ENCODE results near the gene PHLDA1. TPM values are rescaled to one million over a fixed set of nuclear protein-coding genes. Genes with fewer than 3 reads are reported as not detected.

The PHLDA1 gene
- 3.5 TPM for polyA plus RNA-seq (2013, experiment 1 of 4)
- 2.6 TPM for polyA plus RNA-seq (2013, experiment 2 of 4)
- 3.0 TPM for polyA plus RNA-seq (2013, experiment 3 of 4)
- 3.3 TPM for polyA plus RNA-seq (2013, experiment 4 of 4)

GRCh38 chr12:76031414-76032042 lies at the start of gene PHLDA1:
Gene PHLDA1, minus strand, starts transcription at chr12:76031776.
- WGBS, 2 experiments: 0% methylated on average over 67 of the region's 67 CpGs
- H3K4me3 ChIP-seq (ENCODE audit: insufficient read depth, low read depth, low read length): peak within 1 kb of the TSS; percentile 64
- peak within 1 kb of the TSS; percentile 22 for H3K27ac ChIP-seq (ENCODE audit: insufficient read depth, low read depth, low read length, poor library complexity, severe bottlenecking)
- no peaks in the 10 kb centered on the region for H3K4me1 ChIP-seq (ENCODE audit: control insufficient read depth, insufficient read depth, low read length)
- no peaks in the 10 kb centered on the region for H3K9me3 ChIP-seq (ENCODE audit: control insufficient read depth, low read length)
- no peaks in the 10 kb centered on the region for H3K36me3 ChIP-seq (ENCODE audit: control insufficient read depth, insufficient read depth, low read length)
- H3K27me3 ChIP-seq (ENCODE audit: control insufficient read depth, insufficient read depth, low read length, poor library complexity, severe bottlenecking): peaks cover 34% of the 10 kb centered on the region

GRCh38 chr12:76080729-76081415 lies 49.3 kb upstream of the PHLDA1 start:
- H3K9me3 ChIP-seq (ENCODE audit: control insufficient read depth, low read length): no peaks in the 10 kb centered on the region
- H3K36me3 ChIP-seq (ENCODE audit: control insufficient read depth, insufficient read depth, low read length): no peaks in the 10 kb centered on the region
- 82 to 87% methylated on average over 5 to 6 of the region's 6 CpGs for WGBS, 2 experiments
- no peak overlapping the region for H3K27ac ChIP-seq (ENCODE audit: insufficient read depth, low read depth, low read length, poor library complexity, severe bottlenecking)
- H3K4me1 ChIP-seq (ENCODE audit: control insufficient read depth, insufficient read depth, low read length): peaks cover 14% of the 10 kb centered on the region
- no peak overlapping the region for H3K4me3 ChIP-seq (ENCODE audit: insufficient read depth, low read depth, low read length)
- no peaks in the 10 kb centered on the region for H3K27me3 ChIP-seq (ENCODE audit: control insufficient read depth, insufficient read depth, low read length, poor library complexity, severe bottlenecking)

- Histone ChIP-seq H3K27me3 (ENCODE audit: control insufficient read depth, insufficient read depth, low read length, poor library complexity, severe bottlenecking) (no peaks in the 10 kb centered on the region), H3K36me3 (ENCODE audit: control insufficient read depth, insufficient read depth, low read length) (no peaks in the 10 kb centered on the region), H3K9me3 (ENCODE audit: control insufficient read depth, low read length) (no peaks in the 10 kb centered on the region), H3K4me3 (ENCODE audit: insufficient read depth, low read depth, low read length) (no peak overlapping the region), H3K27ac (ENCODE audit: insufficient read depth, low read depth, low read length, poor library complexity, severe bottlenecking) (no peak overlapping the region), H3K4me1 (ENCODE audit: control insufficient read depth, insufficient read depth, low read length) (peaks cover 9% of the 10 kb centered on the region)
- 87 to 100% methylated on average over 2 of the region's 2 CpGs for WGBS, 2 experiments
These were observed 48.6 kb upstream of the PHLDA1 start for GRCh38 chr12:76080017-76080728.

- Histone ChIP-seq H3K9me3 (ENCODE audit: control insufficient read depth, low read length) (no peaks in the 10 kb centered on the region), H3K4me3 (ENCODE audit: insufficient read depth, low read depth, low read length) (no peak overlapping the region), H3K27ac (ENCODE audit: insufficient read depth, low read depth, low read length, poor library complexity, severe bottlenecking) (no peak overlapping the region), H3K4me1 (ENCODE audit: control insufficient read depth, insufficient read depth, low read length) (peaks cover 7% of the 10 kb centered on the region), H3K27me3 (ENCODE audit: control insufficient read depth, insufficient read depth, low read length, poor library complexity, severe bottlenecking) (no peaks in the 10 kb centered on the region), H3K36me3 (ENCODE audit: control insufficient read depth, insufficient read depth, low read length) (no peaks in the 10 kb centered on the region)
- 88 to 91% methylated on average over 2 of the region's 2 CpGs for WGBS, 2 experiments
These were observed 47.2 kb upstream of the PHLDA1 start for GRCh38 chr12:76078748-76079147.

- H3K4me3 ChIP-seq (ENCODE audit: insufficient read depth, low read depth, low read length): no peak overlapping the region
- no peaks in the 10 kb centered on the region for H3K27me3 ChIP-seq (ENCODE audit: control insufficient read depth, insufficient read depth, low read length, poor library complexity, severe bottlenecking)
- no peaks in the 10 kb centered on the region for H3K9me3 ChIP-seq (ENCODE audit: control insufficient read depth, low read length)
- peaks cover 3% of the 10 kb centered on the region for H3K4me1 ChIP-seq (ENCODE audit: control insufficient read depth, insufficient read depth, low read length)
- no peak overlapping the region for H3K27ac ChIP-seq (ENCODE audit: insufficient read depth, low read depth, low read length, poor library complexity, severe bottlenecking)
- H3K36me3 ChIP-seq (ENCODE audit: control insufficient read depth, insufficient read depth, low read length): no peaks in the 10 kb centered on the region
- WGBS, 2 experiments: 88 to 94% methylated on average over 1 of the region's 1 CpG
These were observed 43.9 kb upstream of the PHLDA1 start for GRCh38 chr12:76075448-76075847.

GRCh38 chr12:76074701-76075336 lies 43.2 kb upstream of the PHLDA1 start:
- 89 to 93% methylated on average over 1 of the region's 1 CpG for WGBS, 2 experiments
- no peaks in the 10 kb centered on the region for H3K9me3 ChIP-seq (ENCODE audit: control insufficient read depth, low read length)
- no peaks in the 10 kb centered on the region for H3K27me3 ChIP-seq (ENCODE audit: control insufficient read depth, insufficient read depth, low read length, poor library complexity, severe bottlenecking)
- H3K4me3 ChIP-seq (ENCODE audit: insufficient read depth, low read depth, low read length): no peak overlapping the region
- no peak overlapping the region for H3K27ac ChIP-seq (ENCODE audit: insufficient read depth, low read depth, low read length, poor library complexity, severe bottlenecking)
- H3K4me1 ChIP-seq (ENCODE audit: control insufficient read depth, insufficient read depth, low read length): no peaks in the 10 kb centered on the region
- no peaks in the 10 kb centered on the region for H3K36me3 ChIP-seq (ENCODE audit: control insufficient read depth, insufficient read depth, low read length)

GRCh38 chr12:76073561-76073960 lies 42.0 kb upstream of the PHLDA1 start:
- H3K4me1 ChIP-seq (ENCODE audit: control insufficient read depth, insufficient read depth, low read length): no peaks in the 10 kb centered on the region
- peaks cover 2% of the 10 kb centered on the region for H3K36me3 ChIP-seq (ENCODE audit: control insufficient read depth, insufficient read depth, low read length)
- H3K4me3 ChIP-seq (ENCODE audit: insufficient read depth, low read depth, low read length): no peak overlapping the region
- no peaks in the 10 kb centered on the region for H3K9me3 ChIP-seq (ENCODE audit: control insufficient read depth, low read length)
- no peak overlapping the region for H3K27ac ChIP-seq (ENCODE audit: insufficient read depth, low read depth, low read length, poor library complexity, severe bottlenecking)
- H3K27me3 ChIP-seq (ENCODE audit: control insufficient read depth, insufficient read depth, low read length, poor library complexity, severe bottlenecking): no peaks in the 10 kb centered on the region

GRCh38 chr12:76072568-76072967 lies 41.0 kb upstream of the PHLDA1 start:
- Histone ChIP-seq H3K4me3 (ENCODE audit: insufficient read depth, low read depth, low read length) (no peak overlapping the region), H3K4me1 (ENCODE audit: control insufficient read depth, insufficient read depth, low read length) (no peaks in the 10 kb centered on the region), H3K9me3 (ENCODE audit: control insufficient read depth, low read length) (no peaks in the 10 kb centered on the region), H3K27ac (ENCODE audit: insufficient read depth, low read depth, low read length, poor library complexity, severe bottlenecking) (no peak overlapping the region), H3K27me3 (ENCODE audit: control insufficient read depth, insufficient read depth, low read length, poor library complexity, severe bottlenecking) (no peaks in the 10 kb centered on the region), H3K36me3 (ENCODE audit: control insufficient read depth, insufficient read depth, low read length) (peaks cover 12% of the 10 kb centered on the region)
- 93 to 99% methylated on average over 3 of the region's 3 CpGs for WGBS, 2 experiments

- no peak overlapping the region for H3K27ac ChIP-seq (ENCODE audit: insufficient read depth, low read depth, low read length, poor library complexity, severe bottlenecking)
- H3K36me3 ChIP-seq (ENCODE audit: control insufficient read depth, insufficient read depth, low read length): peaks cover 24% of the 10 kb centered on the region
- no peaks in the 10 kb centered on the region for H3K9me3 ChIP-seq (ENCODE audit: control insufficient read depth, low read length)
- H3K4me1 ChIP-seq (ENCODE audit: control insufficient read depth, insufficient read depth, low read length): no peaks in the 10 kb centered on the region
- H3K27me3 ChIP-seq (ENCODE audit: control insufficient read depth, insufficient read depth, low read length, poor library complexity, severe bottlenecking): no peaks in the 10 kb centered on the region
- H3K4me3 ChIP-seq (ENCODE audit: insufficient read depth, low read depth, low read length): no peak overlapping the region
These were observed 37.8 kb upstream of the PHLDA1 start for GRCh38 chr12:76069339-76069738.

- no peaks in the 10 kb centered on the region for H3K27me3 ChIP-seq (ENCODE audit: control insufficient read depth, insufficient read depth, low read length, poor library complexity, severe bottlenecking)
- H3K36me3 ChIP-seq (ENCODE audit: control insufficient read depth, insufficient read depth, low read length): peaks cover 30% of the 10 kb centered on the region
- WGBS, 2 experiments: 97 to 100% methylated on average over 3 of the region's 3 CpGs
- H3K27ac ChIP-seq (ENCODE audit: insufficient read depth, low read depth, low read length, poor library complexity, severe bottlenecking): no peak overlapping the region
- no peaks in the 10 kb centered on the region for H3K4me1 ChIP-seq (ENCODE audit: control insufficient read depth, insufficient read depth, low read length)
- H3K9me3 ChIP-seq (ENCODE audit: control insufficient read depth, low read length): no peaks in the 10 kb centered on the region
- H3K4me3 ChIP-seq (ENCODE audit: insufficient read depth, low read depth, low read length): no peak overlapping the region
These were observed 34.3 kb upstream of the PHLDA1 start for GRCh38 chr12:76065917-76066316.
